H9 (cell line): ENCODE results near the gene ASXL1. TPM values are rescaled to one million over a fixed set of nuclear protein-coding genes. Genes with fewer than 3 reads are reported as not detected.

Source experiments
- DNase-seq: peaks from one replicate; pipeline ENCODE4 v3.0.0-alpha.2; 2017
- H2AFZ ChIP-seq: one replicate; pipeline ENCODE4 v1.6.1; 2013; ENCODE audit warnings: mild to moderate bottlenecking, low read length, control low read depth, moderate library complexity
- H2AK5ac ChIP-seq: 2 replicates; pipeline ENCODE4 v1.6.1; 2013; ENCODE audit warnings: low read length, control low read depth, mixed read lengths; ENCODE audit not compliant: insufficient read length
- H2BK120ac ChIP-seq: one replicate; pipeline ENCODE4 v1.6.1; 2013; ENCODE audit warnings: low read depth, mild to moderate bottlenecking, low read length, control low read depth, inconsistent platforms; ENCODE audit not compliant: poor library complexity, severe bottlenecking
- H2BK12ac ChIP-seq: 2 replicates; pipeline ENCODE4 v1.6.1; 2013; ENCODE audit warnings: low read length, control low read depth, mixed read lengths, low read depth; ENCODE audit not compliant: insufficient read length
- H2BK15ac ChIP-seq: 2 replicates; pipeline ENCODE4 v1.6.1; 2013; ENCODE audit warnings: low read depth, low read length, control low read depth
- H2BK20ac ChIP-seq: one replicate; pipeline ENCODE4 v1.6.1; 2013; ENCODE audit warnings: low read depth, mild to moderate bottlenecking, low read length, control low read depth, inconsistent platforms; ENCODE audit not compliant: poor library complexity, severe bottlenecking
- H2BK5ac ChIP-seq: 2 replicates; pipeline ENCODE4 v1.6.1; 2013; ENCODE audit warnings: low read length, control low read depth, mixed read lengths; ENCODE audit not compliant: insufficient read length
- H3K14ac ChIP-seq: 2 replicates; pipeline ENCODE4 v1.6.1; 2013; ENCODE audit warnings: low read length, control low read depth; ENCODE audit not compliant: insufficient read depth
- H3K18ac ChIP-seq: 2 replicates; pipeline ENCODE4 v1.6.1; 2013; ENCODE audit warnings: low read depth, mild to moderate bottlenecking, mixed read lengths, low read length, control low read depth; ENCODE audit not compliant: insufficient read length
- H3K23ac ChIP-seq: 2 replicates; pipeline ENCODE4 v1.6.1; 2013; ENCODE audit warnings: low read length, control low read depth, mixed read lengths, low read depth; ENCODE audit not compliant: insufficient read length
- H3K23me2 ChIP-seq: 2 replicates; pipeline ENCODE4 v1.6.1; 2013; ENCODE audit warnings: low read depth, mild to moderate bottlenecking, mixed read lengths, low read length, control low read depth; ENCODE audit not compliant: insufficient read length, poor library complexity, severe bottlenecking
- H3K27ac ChIP-seq: 2 replicates; pipeline ENCODE4 v1.5.1; 2013; ENCODE audit warnings: low read length, control low read depth, mixed read lengths, low read depth; ENCODE audit not compliant: insufficient read length
- H3K27me3 ChIP-seq: 2 replicates; pipeline ENCODE4 v1.6.1; 2013; ENCODE audit warnings: low read length, control low read depth, inconsistent platforms; ENCODE audit not compliant: insufficient read depth
- H3K4ac ChIP-seq: 2 replicates; pipeline ENCODE4 v1.6.1; 2013; ENCODE audit warnings: low read depth, mild to moderate bottlenecking, control low read depth, inconsistent platforms, low read length, moderate library complexity
- H3K4me1 ChIP-seq: 2 replicates; pipeline ENCODE4 v1.6.1; 2013; ENCODE audit warnings: low read length, control low read depth, inconsistent platforms; ENCODE audit not compliant: insufficient read depth
- H3K4me2 ChIP-seq: 2 replicates; pipeline ENCODE4 v1.6.1; 2013; ENCODE audit warnings: low read length, control low read depth, mixed read lengths; ENCODE audit not compliant: insufficient read length, insufficient read depth
- H3K56ac ChIP-seq: 2 replicates; pipeline ENCODE4 v1.6.1; 2013; ENCODE audit warnings: low read depth, mild to moderate bottlenecking, mixed read lengths, low read length, control low read depth; ENCODE audit not compliant: insufficient read length
- H3K79me1 ChIP-seq: 2 replicates; pipeline ENCODE4 v1.6.1; 2013; ENCODE audit warnings: low read depth, mild to moderate bottlenecking, moderate library complexity, low read length, control low read depth, inconsistent platforms; ENCODE audit not compliant: insufficient read depth, poor library complexity, severe bottlenecking
- H3K79me2 ChIP-seq: 2 replicates; pipeline ENCODE4 v1.6.1; 2013; ENCODE audit warnings: low read length, control low read depth, inconsistent platforms; ENCODE audit not compliant: insufficient read depth
- H3K9ac ChIP-seq: 2 replicates; pipeline ENCODE4 v1.6.1; 2013; ENCODE audit warnings: low read length, control low read depth, mixed read lengths; ENCODE audit not compliant: insufficient read length; ENCODE audit errors: extremely low read depth
- H3K9me3 ChIP-seq: one replicate; pipeline ENCODE4 v1.6.1; 2013; ENCODE audit warnings: low read depth, low read length, inconsistent platforms; ENCODE audit not compliant: control insufficient read depth
- H3T11ph ChIP-seq: one replicate; pipeline ENCODE4 v1.6.1; 2013; ENCODE audit warnings: mild to moderate bottlenecking, low read length, control low read depth, inconsistent platforms
- H4K20me1 ChIP-seq: one replicate; pipeline ENCODE4 v1.6.1; 2013; ENCODE audit not compliant: control insufficient read depth, insufficient read length, insufficient read depth
- H4K5ac ChIP-seq: 2 replicates; pipeline ENCODE4 v1.6.1; 2013; ENCODE audit warnings: low read depth, mild to moderate bottlenecking, mixed read lengths, low read length, control low read depth; ENCODE audit not compliant: insufficient read length
- H4K8ac ChIP-seq: replicated peaks from 2 replicates; pipeline ENCODE4 v1.6.1; 2013; ENCODE audit warnings: low read length, control low read depth, mixed read lengths, low read depth; ENCODE audit not compliant: insufficient read length
- H4K91ac ChIP-seq: 2 replicates; pipeline ENCODE4 v1.6.1; 2013; ENCODE audit warnings: low read depth, mild to moderate bottlenecking, moderate library complexity, mixed read lengths, low read length, control low read depth; ENCODE audit not compliant: insufficient read length
- H3K27ac Mint-ChIP-seq, 3 experiments: 2 replicates in 2 of 3; 3 replicates in 1 of 3; pipeline ENCODE4 v1.8.0; 2020 to 2021; ENCODE audit warnings: mixed read lengths in 3 of 3, mild to moderate bottlenecking in 1 of 3, moderate library complexity in 1 of 3
- H3K27me3 Mint-ChIP-seq: 2 replicates; pipeline ENCODE4 v1.8.0; 2021; ENCODE audit warnings: low read depth, mild to moderate bottlenecking, moderate library complexity, mixed read lengths
- H3K36me3 Mint-ChIP-seq, 3 experiments: 2 replicates in 2 of 3; 3 replicates in 1 of 3; pipeline ENCODE4 v1.8.0; 2020 to 2021; ENCODE audit warnings: low read depth in 3 of 3, mixed read lengths in 3 of 3; ENCODE audit not compliant: insufficient read depth in 1 of 3
- H3K4me1 Mint-ChIP-seq, 2 experiments: 2 replicates each; pipeline ENCODE4 v1.8.0; 2020; ENCODE audit warnings: mixed read lengths in 2 of 2
- H3K4me3 Mint-ChIP-seq, 2 experiments: 2 replicates in 1 of 2; 3 replicates in 1 of 2; pipeline ENCODE4 v1.8.0; 2020 to 2021; ENCODE audit warnings: mild to moderate bottlenecking in 2 of 2, mixed read lengths in 2 of 2, moderate library complexity in 1 of 2
- H3K9me3 Mint-ChIP-seq, 2 experiments: 2 replicates in 1 of 2; 3 replicates in 1 of 2; pipeline ENCODE4 v1.8.0; 2020; ENCODE audit warnings: mild to moderate bottlenecking in 2 of 2, mixed read lengths in 2 of 2, moderate library complexity in 1 of 2
- CTCF ChIP-seq: fragments of 200-600 bp; sonication (generic); conservative IDR thresholded peaks from 3 replicates; pipeline ENCODE4 v1.8.0; 2021; ENCODE audit warnings: antibody characterized with exemption, mild to moderate bottlenecking
- WGBS: extraction: QIAGEN DNeasy Blood & Tissue Kit; methylation state at CpG from one replicate; pipeline ENCODE4 v1.1.7; 2013; ENCODE audit warnings: missing lambda C conversion rate, low lambda C conversion rate, mixed read lengths; ENCODE audit not compliant: insufficient read length; ENCODE audit errors: extremely low coverage; 5-methylcytosine and 5-hydroxymethylcytosine counted together
- total RNA-seq: library from RNA; stranded (reverse); gene quantifications from 2 replicates; pipeline ENCODE4 v1.2.1, GENCODE V29; 2021

ASXL1 gene
- total RNA-seq, 1 experiment from 2014 or later = 39.5 TPM

- Histone ChIP-seq H3K23ac (no peak overlapping the region), H2BK20ac (no peak overlapping the region), H3T11ph (no peak overlapping the region), H3K4ac (no peak overlapping the region), H3K4me1 (no peaks in the 10 kb centered on the region), H3K79me2 (no peaks in the 10 kb centered on the region), H2BK120ac (no peak overlapping the region), H3K79me1 (no peaks in the 10 kb centered on the region), H2AK5ac (no peak overlapping the region), H3K27me3 (no peaks in the 10 kb centered on the region), H3K56ac (no peak overlapping the region), H4K91ac (no peak overlapping the region), H2AFZ (no peak overlapping the region), H4K5ac (no peak overlapping the region), H3K14ac (no peak overlapping the region), H3K18ac (no peak overlapping the region), H3K27ac (no peak overlapping the region), H4K20me1 (no peaks in the 10 kb centered on the region), H3K23me2 (no peaks in the 10 kb centered on the region), H3K4me2 (no peak overlapping the region), H4K8ac (no peak overlapping the region), H2BK5ac (no peak overlapping the region), H2BK12ac (no peak overlapping the region), H2BK15ac (no peak overlapping the region), H3K9me3 (no peaks in the 10 kb centered on the region), H3K9ac (no peak overlapping the region)
- WGBS = no CpG with 5 or more reads among the region's 7 CpGs
- no peak for TF ChIP-seq CTCF
- Mint-ChIP-seq H3K36me3 (peaks cover 0 to 29% (median 24%) of the 10 kb centered on the region in 3 experiments; a peak in 5 of 7 replicates), H3K4me1 (no peaks in the 10 kb centered on the region), H3K9me3 (no peaks in the 10 kb centered on the region), H3K27ac (peak overlapping the region in 1 of 3 experiments; percentile 74; a peak in 3 of 7 replicates), H3K27me3 (no peaks in the 10 kb centered on the region), H3K4me3 (no peak overlapping the region)
- DNase-seq = no peak
Observed at GRCh38 chr20:32316667-32317066, 41.5 kb upstream of the ASXL1 start.
